H1 (cell line): ENCODE measurements around the gene NEFH.

Source experiments
- CTCF ChIP-seq, 3 experiments: IDR thresholded peaks; 1 replicate in 2 of 3; 2 replicates in 1 of 3; pipeline versions ENCODE4 v1.5.1 to v1.6.1; 2011; ENCODE audit warnings: low read length in 3 of 3, mild to moderate bottlenecking in 3 of 3, inconsistent platforms in 2 of 3, low read depth in 1 of 3, moderate library complexity in 1 of 3; ENCODE audit not compliant: insufficient read depth in 1 of 3; ENCODE audit errors: control extremely low read depth in 1 of 3
- POLR2AphosphoS5 ChIP-seq: IDR thresholded peaks from 2 replicates; pipeline ENCODE4 v1.6.1; 2011; ENCODE audit warnings: low read depth, low read length

- TF ChIP-seq POLR2AphosphoS5 (no peak), CTCF (IDR thresholded peaks at IDR 0.05; ENCODE audit: control extremely low read depth in 1 of 3, insufficient read depth in 1 of 3, low read depth in 1 of 3, low read length in 3 of 3) (no peak)
These were observed 32.1 kb upstream of the NEFH start for GRCh38 chr22:29447906-29448305.
